Astrocyte (in vitro differentiated cells and primary cell): ENCODE data around the gene AUTS2. TPM values are rescaled to one million over a fixed set of nuclear protein-coding genes. Genes with fewer than 3 reads are reported as not detected.

Source experiments
- DNase-seq: peaks from one replicate; pipeline ENCODE4 v3.0.0-alpha.2; 2010; ENCODE audit warnings: low read depth
- FAIRE-seq: peaks from 2 replicates; lab custom pipeline; 2011; peaks lifted over from hg19 to GRCh38; lab: Jason Lieb, UNC
- H2AFZ ChIP-seq: 2 replicates; pipeline ENCODE4 v1.6.0; 2012; ENCODE audit warnings: low read depth, low read length, inconsistent platforms
- H3K27ac ChIP-seq: 2 replicates; pipeline ENCODE4 v1.5.1; 2011; ENCODE audit warnings: low read depth, low read length, inconsistent platforms
- H3K27me3 ChIP-seq: 2 replicates; pipeline ENCODE4 v1.6.0; 2011; ENCODE audit warnings: low read length, inconsistent platforms; ENCODE audit not compliant: insufficient read depth
- H3K36me3 ChIP-seq: 2 replicates; pipeline ENCODE4 v1.5.1; 2011; ENCODE audit warnings: low read length, inconsistent platforms; ENCODE audit not compliant: insufficient read depth
- H3K4me1 ChIP-seq: 2 replicates; pipeline ENCODE4 v1.5.1; 2011; ENCODE audit warnings: low read length, inconsistent platforms; ENCODE audit not compliant: insufficient read depth
- H3K4me2 ChIP-seq: 2 replicates; pipeline ENCODE4 v1.6.0; 2012; ENCODE audit warnings: low read length, inconsistent platforms
- H3K4me3 ChIP-seq: 2 replicates; pipeline ENCODE4 v1.5.1; 2011; ENCODE audit warnings: low read depth, mild to moderate bottlenecking, low read length, inconsistent platforms; ENCODE audit not compliant: insufficient read depth
- H3K79me2 ChIP-seq: 2 replicates; pipeline ENCODE4 v1.6.0; 2012; ENCODE audit warnings: mild to moderate bottlenecking, low read length, inconsistent platforms; ENCODE audit not compliant: insufficient read depth
- H3K9ac ChIP-seq: 2 replicates; pipeline ENCODE4 v1.6.0; 2012; ENCODE audit warnings: mild to moderate bottlenecking, low read length, inconsistent platforms
- H3K9me3 ChIP-seq: 2 replicates; pipeline ENCODE4 v1.5.1; 2012; ENCODE audit warnings: low read depth, mild to moderate bottlenecking, low read length, inconsistent platforms; ENCODE audit not compliant: insufficient read depth
- H4K20me1 ChIP-seq: 2 replicates; pipeline ENCODE4 v1.6.0; 2012; ENCODE audit warnings: low read length, inconsistent platforms; ENCODE audit not compliant: insufficient read depth
- H3K27ac Mint-ChIP-seq: one replicate; pipeline ENCODE4 v1.8.0; 2021; ENCODE audit warnings: mild to moderate bottlenecking, mixed read lengths; ENCODE audit not compliant: unreplicated experiment
- H3K27me3 Mint-ChIP-seq: one replicate; pipeline ENCODE4 v1.8.0; 2021; ENCODE audit warnings: low read depth, mixed read lengths; ENCODE audit not compliant: unreplicated experiment
- H3K36me3 Mint-ChIP-seq: one replicate; pipeline ENCODE4 v1.8.0; 2021; ENCODE audit warnings: low read depth, mixed read lengths; ENCODE audit not compliant: unreplicated experiment
- H3K4me1 Mint-ChIP-seq: one replicate; pipeline ENCODE4 v1.8.0; 2021; ENCODE audit warnings: low read depth, mixed read lengths; ENCODE audit not compliant: unreplicated experiment
- H3K4me3 Mint-ChIP-seq: one replicate; pipeline ENCODE4 v1.8.0; 2021; ENCODE audit warnings: mild to moderate bottlenecking, moderate library complexity, mixed read lengths; ENCODE audit not compliant: unreplicated experiment
- H3K9me3 Mint-ChIP-seq: one replicate; pipeline ENCODE4 v1.8.0; 2021; ENCODE audit warnings: mild to moderate bottlenecking, mixed read lengths; ENCODE audit not compliant: unreplicated experiment
- CTCF ChIP-seq: IDR thresholded peaks from 2 replicates; pipeline ENCODE4 v1.5.1; 2011; ENCODE audit warnings: low read depth, mild to moderate bottlenecking, inconsistent platforms, low read length, moderate library complexity; ENCODE audit not compliant: insufficient read depth
- EZH2 ChIP-seq: IDR thresholded peaks from 2 replicates; pipeline ENCODE4 v1.6.1; 2012; ENCODE audit warnings: mild to moderate bottlenecking, low read length, inconsistent platforms; ENCODE audit not compliant: insufficient read depth
- total RNA-seq: library from RNA; stranded (reverse); gene quantifications from 2 replicates; pipeline ENCODE4 v1.2.1, GENCODE V29; 2021

AUTS2 gene
- total RNA-seq, 1 donor from 2014 or later: 73.2 TPM

- Histone ChIP-seq H3K27ac (peak overlapping the region; percentile 80), H4K20me1 (no peaks in the 10 kb centered on the region), H3K27me3 (no peaks in the 10 kb centered on the region), H3K9ac (peak overlapping the region; percentile 42), H3K79me2 (no peaks in the 10 kb centered on the region), H3K36me3 (no peaks in the 10 kb centered on the region), H3K4me1 (peaks cover 40% of the 10 kb centered on the region), H3K4me3 (no peak overlapping the region), H2AFZ (no peak overlapping the region), H3K4me2 (peak overlapping the region; percentile 59), H3K9me3 (no peaks in the 10 kb centered on the region)
- TF ChIP-seq EZH2 (no peak), CTCF (no peak)
- Mint-ChIP-seq H3K36me3 (peaks cover 4% of the 10 kb centered on the region), H3K27me3 (no peaks in the 10 kb centered on the region), H3K4me3 (no peak overlapping the region), H3K27ac (peak overlapping the region; percentile 86), H3K4me1 (peaks cover 29% of the 10 kb centered on the region), H3K9me3 (peaks cover under 1% of the 10 kb centered on the region)
- no peak for FAIRE-seq
- DNase-seq: no peak
These were observed 1037.4 kb downstream of the AUTS2 start for GRCh38 chr7:70635633-70636032.

- H3K4me3 Mint-ChIP-seq: no peak overlapping the region
- no peaks in the 10 kb centered on the region for H3K36me3 ChIP-seq
These were observed 1037.9 kb downstream of the AUTS2 start for GRCh38 chr7:70636169-70636568.

More at GRCh38 chr7:70636169-70636568, 1037.9 kb downstream of the AUTS2 start:
- Mint-ChIP-seq H3K9me3 (peaks cover 2% of the 10 kb centered on the region), H3K27me3 (no peaks in the 10 kb centered on the region), H3K27ac (peak overlapping the region; percentile 18), H3K36me3 (peaks cover 6% of the 10 kb centered on the region), H3K4me1 (peaks cover 30% of the 10 kb centered on the region)
- no peaks in the 10 kb centered on the region for H3K9me3 ChIP-seq
- no peak for DNase-seq
- no peak overlapping the region for H2AFZ ChIP-seq
- peaks cover 38% of the 10 kb centered on the region for H3K4me1 ChIP-seq
- no peaks in the 10 kb centered on the region for H4K20me1 ChIP-seq
- TF ChIP-seq EZH2: no peak
- TF ChIP-seq CTCF: no peak
- no peak for FAIRE-seq
- no peak overlapping the region for H3K9ac ChIP-seq
- H3K27me3 ChIP-seq: no peaks in the 10 kb centered on the region
- H3K27ac ChIP-seq: no peak overlapping the region
- no peak overlapping the region for H3K4me2 ChIP-seq
- no peak overlapping the region for H3K4me3 ChIP-seq
- H3K79me2 ChIP-seq: no peaks in the 10 kb centered on the region
